ENCODE data around the gene KAZN. TPM values are rescaled to one million over a fixed set of nuclear protein-coding genes. Genes with fewer than 3 reads are reported as not detected.
"Not testable (repeated sequence)": the region's sequence is repeated elsewhere in the genome, so short reads cannot be mapped to it uniquely, and the experiment has no call there.

The KAZN gene
- total RNA-seq, 1 experiment from 2014 or later = 6.9 TPM

GRCh38 chr1:15120251-15120945, 521.9 kb downstream of the KAZN start:
- Histone ChIP-seq H3K4me3 (ENCODE audit: insufficient read depth, low read depth, low read length) (no peak overlapping the region), H3K36me3 (replicated peaks; ENCODE audit: control insufficient read depth, insufficient read depth, low read length) (no peaks in the 10 kb centered on the region), H3K27me3 (ENCODE audit: control insufficient read depth, insufficient read depth, low read length) (peaks cover 1% of the 10 kb centered on the region; the same call in 1 of the 2 replicates)
- DNase-seq = no peak

DNA sequence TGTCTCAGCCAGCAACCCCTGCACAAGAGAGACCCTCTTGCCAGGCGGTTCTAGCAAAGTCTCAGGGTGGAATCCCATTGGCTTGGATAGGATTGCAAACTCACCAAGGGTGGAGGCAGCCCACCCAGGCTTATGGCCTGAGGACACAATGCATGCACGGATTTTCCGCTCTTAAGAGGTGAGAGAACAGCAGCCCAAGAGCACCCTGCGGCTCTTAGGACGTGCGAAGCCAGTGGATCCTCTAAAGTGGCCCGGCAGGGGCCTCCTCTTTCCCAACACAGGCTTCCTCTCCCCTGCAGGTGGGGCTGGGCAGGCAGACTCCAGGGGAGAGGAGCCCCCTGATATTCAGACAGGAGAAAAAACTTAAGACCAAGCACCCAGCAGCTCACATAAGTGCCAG, 523.8 kb downstream of the KAZN start:
- Histone ChIP-seq H3K27me3 (ENCODE audit: control insufficient read depth, insufficient read depth, low read length) (peaks cover 1% of the 10 kb centered on the region; the same call in 1 of the 2 replicates), H3K36me3 (replicated peaks; ENCODE audit: control insufficient read depth, insufficient read depth, low read length) (no peaks in the 10 kb centered on the region), H3K4me3 (ENCODE audit: insufficient read depth, low read depth, low read length) (no peak overlapping the region)
- DNase-seq = peak; percentile 58

DNA sequence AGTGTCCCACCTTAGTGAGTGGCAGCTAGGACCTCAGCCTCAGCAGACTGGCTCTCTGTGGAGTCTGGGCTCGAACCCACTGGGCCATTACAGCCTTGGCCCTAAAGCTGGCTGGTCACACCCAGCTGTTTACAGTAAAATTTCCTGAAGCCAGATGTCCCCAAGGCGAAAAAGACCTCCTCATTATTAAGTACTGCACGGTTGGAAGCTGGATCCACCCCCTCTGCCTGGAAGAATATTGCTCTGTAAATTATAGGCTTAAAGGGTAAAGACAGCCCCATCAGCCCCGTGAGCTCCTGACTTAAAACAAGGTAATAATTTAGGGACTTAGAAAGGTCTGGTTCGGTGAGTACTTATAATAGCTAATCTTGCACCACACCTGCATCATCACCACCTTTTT, 524.8 kb downstream of the KAZN start:
- H3K36me3 ChIP-seq (replicated peaks; ENCODE audit: control insufficient read depth, insufficient read depth, low read length) = no peaks in the 10 kb centered on the region
- no peak overlapping the region for H3K4me3 ChIP-seq (ENCODE audit: insufficient read depth, low read depth, low read length)
- peaks cover 1% of the 10 kb centered on the region; the same call in 1 of the 2 replicates for H3K27me3 ChIP-seq (ENCODE audit: control insufficient read depth, insufficient read depth, low read length)
- DNase-seq = no peak

DNA sequence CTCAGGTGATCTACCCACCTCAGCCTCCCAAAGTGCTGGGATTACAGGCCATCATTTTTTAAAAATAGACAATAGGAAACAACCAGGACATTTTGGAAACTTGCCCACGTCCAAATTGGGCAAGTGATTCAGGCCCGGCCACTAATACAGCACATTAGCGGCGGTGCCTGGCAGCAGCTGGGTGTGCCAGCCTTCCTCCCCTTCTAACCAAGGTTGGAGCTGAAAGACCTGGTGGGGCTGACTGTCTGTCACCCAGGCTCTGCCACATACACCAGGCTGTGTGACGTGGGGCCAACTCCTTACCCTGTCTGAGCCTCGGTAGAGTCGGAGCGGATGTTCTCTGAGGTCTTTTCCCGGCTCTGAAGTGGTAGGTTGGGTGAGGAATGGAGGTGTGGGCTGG, 525.4 kb downstream of the KAZN start:
- no peak for DNase-seq

GRCh38 chr1:15124362-15125100, 526.0 kb downstream of the KAZN start:
- no peak overlapping the region for H3K4me3 ChIP-seq (ENCODE audit: insufficient read depth, low read depth, low read length)
- DNase-seq = peak; percentile 84
- H3K27me3 ChIP-seq (ENCODE audit: control insufficient read depth, insufficient read depth, low read length) = 0 out of 2 replicates have a peak, but pooled peaks cover 1% of the 10 kb centered on the region
- H3K36me3 ChIP-seq (replicated peaks; ENCODE audit: control insufficient read depth, insufficient read depth, low read length) = no peaks in the 10 kb centered on the region

More for the DNA sequence above, 525.4 kb downstream of the KAZN start:
- H3K27me3 ChIP-seq (ENCODE audit: control insufficient read depth, insufficient read depth, low read length) = 0 out of 2 replicates have a peak, but pooled peaks cover 1% of the 10 kb centered on the region
- no peaks in the 10 kb centered on the region for H3K36me3 ChIP-seq (replicated peaks; ENCODE audit: control insufficient read depth, insufficient read depth, low read length)
- no peak overlapping the region for H3K4me3 ChIP-seq (ENCODE audit: insufficient read depth, low read depth, low read length)

DNA sequence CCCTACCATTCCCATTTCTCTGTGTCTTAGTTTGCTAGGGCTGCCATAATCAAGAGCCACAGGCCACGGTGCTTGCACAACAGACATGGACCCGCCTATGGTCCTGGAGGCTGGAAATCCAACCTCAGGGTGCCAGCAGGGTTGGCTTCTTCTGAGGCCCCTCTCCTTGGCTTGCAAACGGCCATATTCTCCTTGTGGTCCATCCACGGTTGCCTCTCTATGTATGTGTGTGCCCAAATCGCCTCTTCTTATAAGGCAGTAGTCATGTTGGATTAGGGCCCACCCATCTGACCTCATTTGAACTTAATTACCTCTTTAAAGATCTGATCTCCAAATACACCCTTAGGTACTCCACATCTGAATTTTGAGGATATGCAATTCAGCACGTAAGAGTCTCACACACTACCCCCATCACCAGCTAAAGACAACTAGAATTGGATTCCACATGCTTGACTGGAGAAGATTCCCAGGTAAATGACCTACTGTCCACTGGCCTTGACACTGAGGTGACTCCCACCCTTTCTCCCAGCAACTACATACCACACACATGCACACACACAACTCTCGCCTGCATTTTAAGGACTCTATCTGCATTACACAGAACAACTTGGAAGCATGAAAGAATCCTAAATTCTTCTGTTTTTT, 526.7 kb downstream of the KAZN start:
- H3K36me3 ChIP-seq (replicated peaks; ENCODE audit: control insufficient read depth, insufficient read depth, low read length) = no peaks in the 10 kb centered on the region
- H3K27me3 ChIP-seq (ENCODE audit: control insufficient read depth, insufficient read depth, low read length) = 0 out of 2 replicates have a peak, but pooled peaks cover 1% of the 10 kb centered on the region
- no peak overlapping the region for H3K4me3 ChIP-seq (ENCODE audit: insufficient read depth, low read depth, low read length)
- no peak for DNase-seq

- no peak overlapping the region for H3K4me3 ChIP-seq (ENCODE audit: insufficient read depth, low read depth, low read length)
- DNase-seq = no peak
- no peaks in the 10 kb centered on the region for H3K36me3 ChIP-seq (replicated peaks; ENCODE audit: control insufficient read depth, insufficient read depth, low read length)
- H3K27me3 ChIP-seq (ENCODE audit: control insufficient read depth, insufficient read depth, low read length) = 0 out of 2 replicates have a peak, but pooled peaks cover 1% of the 10 kb centered on the region
Observed at GRCh38 chr1:15128077-15128476, 529.6 kb downstream of the KAZN start.

DNA sequence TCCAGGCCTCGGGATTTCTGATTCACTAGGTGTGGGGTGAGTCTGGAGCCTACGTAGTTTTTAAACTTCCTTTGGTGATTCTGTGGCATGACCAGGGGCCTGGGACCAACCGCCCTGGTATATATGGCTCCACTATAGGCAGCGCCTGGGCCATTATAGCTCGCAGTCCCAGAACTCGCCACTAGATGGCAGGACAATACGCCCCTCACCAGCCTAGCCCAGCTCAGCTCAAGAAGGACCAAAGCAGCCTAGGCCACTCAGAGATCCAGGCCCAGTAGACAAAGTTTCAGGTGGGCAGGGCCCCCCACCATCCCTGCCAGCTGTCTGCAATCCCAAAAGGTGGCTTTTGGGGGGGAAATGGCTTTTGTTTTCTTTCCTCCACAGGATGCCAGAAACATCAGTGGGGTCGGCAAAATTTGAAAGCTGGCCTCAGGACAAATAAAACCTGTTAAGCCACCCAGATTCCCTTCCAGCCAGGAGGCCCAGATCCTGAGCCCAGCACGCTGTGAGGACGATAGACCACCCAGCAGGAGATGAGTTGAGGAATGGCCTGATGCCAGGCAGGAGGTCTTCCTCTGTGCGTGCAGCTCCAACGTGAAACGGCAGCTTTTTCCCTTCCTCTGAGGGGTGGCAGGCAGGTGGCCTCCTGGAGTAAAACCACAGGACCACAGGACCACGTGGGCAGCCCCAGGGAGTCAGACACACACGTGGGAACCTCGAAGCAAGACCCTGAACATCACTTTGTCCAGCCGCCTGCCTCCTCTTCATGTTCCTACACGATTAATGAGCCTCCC, 530.2 kb downstream of the KAZN start:
- no peak overlapping the region for H3K4me3 ChIP-seq (ENCODE audit: insufficient read depth, low read depth, low read length)
- peak; percentile 92 for DNase-seq
- no peaks in the 10 kb centered on the region for H3K36me3 ChIP-seq (replicated peaks; ENCODE audit: control insufficient read depth, insufficient read depth, low read length)
- 0 out of 2 replicates have a peak, but pooled peaks cover 1% of the 10 kb centered on the region for H3K27me3 ChIP-seq (ENCODE audit: control insufficient read depth, insufficient read depth, low read length)

DNA sequence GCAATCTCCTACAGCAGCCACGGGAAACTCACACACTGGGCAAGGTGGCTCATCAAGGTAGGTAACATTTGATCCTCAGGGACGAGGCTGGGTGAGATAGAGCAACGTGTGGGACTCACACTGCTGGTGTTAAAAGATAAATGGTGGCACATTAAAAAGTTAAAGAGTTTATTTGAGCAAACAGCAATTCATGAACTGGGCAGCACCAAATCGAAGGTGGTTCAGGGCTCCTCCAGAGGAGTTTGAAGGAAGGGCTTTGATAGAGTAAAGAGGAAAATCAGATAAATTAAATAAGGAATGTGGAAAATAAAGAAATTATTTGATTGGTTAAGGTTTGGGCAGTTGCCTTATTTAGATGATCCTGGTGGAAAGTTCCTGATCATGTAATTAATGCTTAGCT, 531.5 kb downstream of the KAZN start:
- H3K36me3 ChIP-seq (replicated peaks; ENCODE audit: control insufficient read depth, insufficient read depth, low read length) = no peaks in the 10 kb centered on the region
- no peaks in the 10 kb centered on the region; the same call in 1 of the 2 replicates for H3K27me3 ChIP-seq (ENCODE audit: control insufficient read depth, insufficient read depth, low read length)
- no peak for DNase-seq
- H3K4me3 ChIP-seq (ENCODE audit: insufficient read depth, low read depth, low read length) = no peak overlapping the region

GRCh38 chr1:15130607-15131006, 532.1 kb downstream of the KAZN start:
- no peak for DNase-seq
- no peak overlapping the region for H3K4me3 ChIP-seq (ENCODE audit: insufficient read depth, low read depth, low read length)
- H3K27me3 ChIP-seq (ENCODE audit: control insufficient read depth, insufficient read depth, low read length) = no peaks in the 10 kb centered on the region; the same call in 1 of the 2 replicates
- H3K36me3 ChIP-seq (replicated peaks; ENCODE audit: control insufficient read depth, insufficient read depth, low read length) = no peaks in the 10 kb centered on the region

- no peaks in the 10 kb centered on the region for H3K36me3 ChIP-seq (replicated peaks; ENCODE audit: control insufficient read depth, insufficient read depth, low read length)
- DNase-seq = peak; percentile 12
Observed at GRCh38 chr1:15132965-15133364, 534.5 kb downstream of the KAZN start.

DNA sequence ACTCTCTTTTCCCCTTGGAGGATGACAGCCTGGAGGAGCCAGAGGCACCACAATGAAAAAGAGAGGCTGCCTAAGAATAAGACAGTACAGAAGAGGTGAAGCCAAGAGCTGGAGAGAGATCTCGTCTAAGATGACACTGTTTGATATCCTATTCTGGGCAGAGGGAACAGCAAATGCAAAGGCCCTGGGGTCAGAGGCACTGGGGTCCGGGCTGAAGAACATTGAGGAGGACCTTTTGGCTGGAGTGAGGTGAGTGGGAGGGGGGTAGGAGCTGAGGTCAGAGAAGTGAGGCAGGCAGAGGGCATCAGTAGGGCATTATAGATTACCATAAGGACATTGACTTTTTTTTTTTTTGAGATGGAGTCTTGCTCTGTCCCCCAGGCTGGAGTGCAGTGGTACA, 535.8 kb downstream of the KAZN start:
- no peak for DNase-seq
- Histone ChIP-seq H3K4me3 (ENCODE audit: insufficient read depth, low read depth, low read length) (no peak overlapping the region), H3K27me3 (ENCODE audit: control insufficient read depth, insufficient read depth, low read length) (no peaks in the 10 kb centered on the region; the same call in 1 of the 2 replicates), H3K36me3 (replicated peaks; ENCODE audit: control insufficient read depth, insufficient read depth, low read length) (no peaks in the 10 kb centered on the region)

More at GRCh38 chr1:15132965-15133364, 534.5 kb downstream of the KAZN start:
- Histone ChIP-seq H3K4me3 (ENCODE audit: insufficient read depth, low read depth, low read length) (no peak overlapping the region), H3K27me3 (ENCODE audit: control insufficient read depth, insufficient read depth, low read length) (no peaks in the 10 kb centered on the region; the same call in 1 of the 2 replicates)

- not testable (repeated sequence) for H3K36me3 ChIP-seq (replicated peaks; ENCODE audit: control insufficient read depth, insufficient read depth, low read length); H3K27me3 ChIP-seq (ENCODE audit: control insufficient read depth, insufficient read depth, low read length); DNase-seq; H3K4me3 ChIP-seq (ENCODE audit: insufficient read depth, low read depth, low read length)
Observed at GRCh38 chr1:15135604-15136003, 537.1 kb downstream of the KAZN start.

GRCh38 chr1:15137809-15138208, 539.3 kb downstream of the KAZN start:
- no peak for DNase-seq
- no peaks in the 10 kb centered on the region for H3K36me3 ChIP-seq (replicated peaks; ENCODE audit: control insufficient read depth, insufficient read depth, low read length)
- no peaks in the 10 kb centered on the region; the same call in 1 of the 2 replicates for H3K27me3 ChIP-seq (ENCODE audit: control insufficient read depth, insufficient read depth, low read length)
- no peak overlapping the region for H3K4me3 ChIP-seq (ENCODE audit: insufficient read depth, low read depth, low read length)
